Measurements from ENCODE around the gene CELF3. TPM values are rescaled to one million over a fixed set of nuclear protein-coding genes. Genes with fewer than 3 reads are reported as not detected.

Gene CELF3
- polyA plus RNA-seq, 3 donors, result not detected

DNA sequence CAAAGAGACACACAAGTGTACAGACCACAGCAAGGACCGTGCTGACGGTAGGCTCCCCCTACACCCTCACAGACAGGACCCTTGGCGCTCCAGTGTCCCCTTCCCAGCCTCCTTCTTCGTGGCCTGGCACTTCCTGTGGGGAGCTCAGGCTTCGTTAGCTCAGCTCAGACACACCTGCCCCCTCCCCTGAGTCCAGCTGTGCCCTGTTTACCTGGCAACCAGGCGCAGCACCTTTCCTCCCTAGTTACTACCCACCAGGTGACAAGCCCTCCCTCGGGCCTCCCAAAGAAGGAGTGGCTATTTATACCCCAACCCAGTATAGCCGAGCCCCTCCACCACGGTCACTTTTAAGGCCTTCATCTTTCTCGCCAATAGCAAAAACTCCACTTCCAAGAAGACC, 4.7 kb downstream of the CELF3 start:
- 65% methylated on average over 10 of the region's 10 CpGs for WGBS (ENCODE audit: insufficient coverage)
- H3K79me2 ChIP-seq (ENCODE audit: insufficient read depth, low read length), result no peaks in the 10 kb centered on the region
- no peak overlapping the region for H3K4me3 Mint-ChIP-seq
- peaks cover 0 to 3% (median 2%) of the 10 kb centered on the region in 7 donors for H3K9me3 Mint-ChIP-seq
- H3K4me3 ChIP-seq (replicated peaks in 1 of 3; ENCODE audit: low read depth in 2 of 3, low read length in 3 of 3), result no peak overlapping the region
- H2AFZ ChIP-seq (ENCODE audit: insufficient read depth, low read depth, low read length, poor library complexity, severe bottlenecking), result no peak overlapping the region
- H3K4me1 Mint-ChIP-seq, result peaks cover 3% of the 10 kb centered on the region
- no peak overlapping the region for H3K4me2 ChIP-seq (replicated peaks; ENCODE audit: extremely low read depth, low read length, poor library complexity, severe bottlenecking)
- peaks cover 13 to 28% of the 10 kb centered on the region in 2 donors for H3K27me3 ChIP-seq (ENCODE audit: control insufficient read depth in 2 of 2, insufficient read depth in 2 of 2, low read length in 2 of 2)
- peaks cover 2 to 3% of the 10 kb centered on the region in 2 donors for H3K36me3 Mint-ChIP-seq
- H3K4me1 ChIP-seq (ENCODE audit: control insufficient read depth in 1 of 2, insufficient read depth in 2 of 2, low read length in 2 of 2), result no peaks in the 10 kb centered on the region
- no peak for DNase-seq
- no peaks in the 10 kb centered on the region for H4K20me1 ChIP-seq (ENCODE audit: insufficient read depth, low read length)
- no peak overlapping the region for H3K9ac ChIP-seq (ENCODE audit: insufficient read depth, low read length, poor library complexity, severe bottlenecking)
- intact Hi-C loops (cut with micrococcal nuclease), result no loop called here
- H3K27me3 Mint-ChIP-seq (ENCODE audit: low read depth in 3 of 3), result peaks cover 27 to 33% (median 29%) of the 10 kb centered on the region in 3 donors
- H3K27ac Mint-ChIP-seq, result peak overlapping the region in 1 of 7 donors; percentile 57
- TF ChIP-seq, protein P1, sequence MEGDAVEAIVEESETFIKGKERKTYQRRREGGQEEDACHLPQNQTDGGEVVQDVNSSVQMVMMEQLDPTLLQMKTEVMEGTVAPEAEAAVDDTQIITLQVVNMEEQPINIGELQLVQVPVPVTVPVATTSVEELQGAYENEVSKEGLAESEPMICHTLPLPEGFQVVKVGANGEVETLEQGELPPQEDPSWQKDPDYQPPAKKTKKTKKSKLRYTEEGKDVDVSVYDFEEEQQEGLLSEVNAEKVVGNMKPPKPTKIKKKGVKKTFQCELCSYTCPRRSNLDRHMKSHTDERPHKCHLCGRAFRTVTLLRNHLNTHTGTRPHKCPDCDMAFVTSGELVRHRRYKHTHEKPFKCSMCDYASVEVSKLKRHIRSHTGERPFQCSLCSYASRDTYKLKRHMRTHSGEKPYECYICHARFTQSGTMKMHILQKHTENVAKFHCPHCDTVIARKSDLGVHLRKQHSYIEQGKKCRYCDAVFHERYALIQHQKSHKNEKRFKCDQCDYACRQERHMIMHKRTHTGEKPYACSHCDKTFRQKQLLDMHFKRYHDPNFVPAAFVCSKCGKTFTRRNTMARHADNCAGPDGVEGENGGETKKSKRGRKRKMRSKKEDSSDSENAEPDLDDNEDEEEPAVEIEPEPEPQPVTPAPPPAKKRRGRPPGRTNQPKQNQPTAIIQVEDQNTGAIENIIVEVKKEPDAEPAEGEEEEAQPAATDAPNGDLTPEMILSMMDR (IDR thresholded peaks at IDR 0.05), result no peak
- H3K27ac ChIP-seq (ENCODE audit: low read depth in 1 of 2, low read length in 2 of 2), result no peak overlapping the region
- H3K36me3 ChIP-seq (replicated peaks in 1 of 2; ENCODE audit: control insufficient read depth in 1 of 2, insufficient read depth in 2 of 2, low read length in 2 of 2), result no peaks in the 10 kb centered on the region
- no peaks in the 10 kb centered on the region for H3K9me3 ChIP-seq (replicated peaks in 1 of 2; ENCODE audit: control insufficient read depth in 1 of 2, insufficient read depth in 1 of 2, low read length in 2 of 2)

DNA sequence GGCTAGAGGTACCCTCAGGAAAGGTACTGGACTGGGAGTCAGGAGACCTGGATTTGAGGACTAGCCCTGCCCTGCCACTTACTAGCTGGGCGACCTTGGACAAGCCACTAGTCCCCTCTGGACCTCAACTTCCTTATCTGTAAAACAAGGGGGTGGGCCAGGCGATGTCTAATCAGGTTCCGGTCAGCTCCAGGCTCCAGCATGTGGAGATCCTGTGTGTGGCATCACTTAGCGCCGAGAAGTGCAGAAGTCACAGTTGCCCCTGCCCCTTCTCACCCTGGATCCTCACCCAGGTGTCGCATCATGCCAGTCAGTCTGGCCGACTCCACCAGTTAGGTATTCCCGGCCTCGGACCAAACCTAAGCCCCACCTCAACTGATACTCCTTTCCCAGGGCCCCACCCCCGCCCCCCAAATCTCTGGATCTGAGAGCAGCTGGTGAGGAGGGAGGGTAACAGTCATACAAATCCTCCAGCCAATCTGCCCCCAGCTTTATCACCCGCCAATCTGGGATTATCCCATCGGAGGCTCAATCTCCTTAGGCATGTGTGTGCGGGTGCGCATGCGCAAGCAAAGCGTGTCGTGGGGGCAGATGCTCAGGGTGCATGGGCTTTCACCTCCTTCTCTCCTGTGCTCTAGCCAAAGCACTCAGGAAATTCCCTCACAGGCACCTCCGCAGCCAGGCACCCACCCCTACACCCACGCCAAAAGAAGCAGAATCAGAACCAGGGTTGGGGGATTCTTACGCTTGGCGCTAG, 5.4 kb downstream of the CELF3 start:
- no peaks in the 10 kb centered on the region for H3K9me3 ChIP-seq (replicated peaks in 1 of 2; ENCODE audit: control insufficient read depth in 1 of 2, insufficient read depth in 1 of 2, low read length in 2 of 2)
- peaks cover 22 to 26% (median 23%) of the 10 kb centered on the region in 3 donors for H3K27me3 Mint-ChIP-seq (ENCODE audit: low read depth in 3 of 3)
- H3K27ac Mint-ChIP-seq, result no peak overlapping the region
- H3K36me3 Mint-ChIP-seq, result no peaks in the 10 kb centered on the region
- WGBS (ENCODE audit: insufficient coverage), result 94% methylated on average over 14 of the region's 21 CpGs
- H3K9me3 Mint-ChIP-seq, result no peaks in the 10 kb centered on the region
- H3K4me3 ChIP-seq (replicated peaks in 1 of 3; ENCODE audit: low read depth in 2 of 3, low read length in 3 of 3), result no peak overlapping the region
- no peaks in the 10 kb centered on the region for H3K4me1 Mint-ChIP-seq
- TF ChIP-seq, protein P1 (IDR thresholded peaks at IDR 0.05), result no peak
- H3K9ac ChIP-seq (ENCODE audit: insufficient read depth, low read length, poor library complexity, severe bottlenecking), result no peak overlapping the region
- H3K4me1 ChIP-seq (ENCODE audit: control insufficient read depth in 1 of 2, insufficient read depth in 2 of 2, low read length in 2 of 2), result no peaks in the 10 kb centered on the region
- DNase-seq, result no peak
- no peak overlapping the region for H3K27ac ChIP-seq (ENCODE audit: low read depth in 1 of 2, low read length in 2 of 2)
- H3K79me2 ChIP-seq (ENCODE audit: insufficient read depth, low read length), result no peaks in the 10 kb centered on the region
- H3K27me3 ChIP-seq (ENCODE audit: control insufficient read depth in 2 of 2, insufficient read depth in 2 of 2, low read length in 2 of 2), result peaks cover 8 to 22% of the 10 kb centered on the region in 2 donors
- H2AFZ ChIP-seq (ENCODE audit: insufficient read depth, low read depth, low read length, poor library complexity, severe bottlenecking), result no peak overlapping the region
- no peaks in the 10 kb centered on the region for H3K36me3 ChIP-seq (replicated peaks in 1 of 2; ENCODE audit: control insufficient read depth in 1 of 2, insufficient read depth in 2 of 2, low read length in 2 of 2)
- H3K4me3 Mint-ChIP-seq, result no peak overlapping the region
- no peaks in the 10 kb centered on the region for H4K20me1 ChIP-seq (ENCODE audit: insufficient read depth, low read length)
- intact Hi-C loops (cut with micrococcal nuclease), result no loop called here
- H3K4me2 ChIP-seq (replicated peaks; ENCODE audit: extremely low read depth, low read length, poor library complexity, severe bottlenecking), result no peak overlapping the region
